ENCODE measurements around the gene MCCD1.
"Not testable (repeated sequence)": the region's sequence is repeated elsewhere in the genome, so short reads cannot be mapped to it uniquely, and the experiment has no call there.

The MCCD1 gene

GRCh38 chr6:31541658-31542521 lies 13.1 kb downstream of the MCCD1 start, which contains the start of gene DDX39B:
TSS of gene DDX39B (minus strand) at chr6:31542003. CDS start at chr6:31540532, 1,471 bp downstream.
- Histone ChIP-seq H3K4me1 (ENCODE audit: control insufficient read depth, insufficient read depth, low read length, poor library complexity, severe bottlenecking) (peaks cover 28% of the 10 kb centered on the region), H3K4me3 (ENCODE audit: insufficient read depth, low read depth, low read length, poor library complexity, severe bottlenecking) (peak within 1 kb of the TSS; percentile 61), H3K36me3 (ENCODE audit: control insufficient read depth, insufficient read depth, low read length) (peaks cover 30% of the 10 kb centered on the region), H3K27me3 (replicated peaks; ENCODE audit: control insufficient read depth, insufficient read depth, low read length, poor library complexity, severe bottlenecking) (no peaks in the 10 kb centered on the region), H3K9me3 (ENCODE audit: control insufficient read depth, low read length) (no peaks in the 10 kb centered on the region), H3K27ac (ENCODE audit: insufficient read depth, low read length, poor library complexity, severe bottlenecking) (peak within 1 kb of the TSS; percentile 93)
- DNase-seq: peak; percentile 87 to 92 (median 89)

GRCh38 chr6:31543639-31544038 lies 14.9 kb downstream of the MCCD1 start:
- Histone ChIP-seq H3K36me3 (ENCODE audit: control insufficient read depth, insufficient read depth, low read length) (peaks cover 15% of the 10 kb centered on the region), H3K27me3 (replicated peaks; ENCODE audit: control insufficient read depth, insufficient read depth, low read length, poor library complexity, severe bottlenecking) (no peaks in the 10 kb centered on the region), H3K4me1 (ENCODE audit: control insufficient read depth, insufficient read depth, low read length, poor library complexity, severe bottlenecking) (peaks cover 39% of the 10 kb centered on the region), H3K27ac (ENCODE audit: insufficient read depth, low read length, poor library complexity, severe bottlenecking) (no peak overlapping the region), H3K4me3 (ENCODE audit: insufficient read depth, low read depth, low read length, poor library complexity, severe bottlenecking) (no peak overlapping the region), H3K9me3 (ENCODE audit: control insufficient read depth, low read length) (no peaks in the 10 kb centered on the region)
- no peak for DNase-seq

- no peaks in the 10 kb centered on the region for H3K27me3 ChIP-seq (replicated peaks; ENCODE audit: control insufficient read depth, insufficient read depth, low read length, poor library complexity, severe bottlenecking)
- H3K4me3 ChIP-seq (ENCODE audit: insufficient read depth, low read depth, low read length, poor library complexity, severe bottlenecking): no peak overlapping the region
- peaks cover 4% of the 10 kb centered on the region for H3K36me3 ChIP-seq (ENCODE audit: control insufficient read depth, insufficient read depth, low read length)
- peaks cover 31% of the 10 kb centered on the region for H3K4me1 ChIP-seq (ENCODE audit: control insufficient read depth, insufficient read depth, low read length, poor library complexity, severe bottlenecking)
- no peaks in the 10 kb centered on the region for H3K9me3 ChIP-seq (ENCODE audit: control insufficient read depth, low read length)
- no peak for DNase-seq
- no peak overlapping the region for H3K27ac ChIP-seq (ENCODE audit: insufficient read depth, low read length, poor library complexity, severe bottlenecking)
Measured at GRCh38 chr6:31544676-31545075, 15.9 kb downstream of the MCCD1 start.

GRCh38 chr6:31545291-31545690 lies 16.5 kb downstream of the MCCD1 start:
- Histone ChIP-seq H3K4me3 (ENCODE audit: insufficient read depth, low read depth, low read length, poor library complexity, severe bottlenecking) (no peak overlapping the region), H3K9me3 (ENCODE audit: control insufficient read depth, low read length) (no peaks in the 10 kb centered on the region), H3K27me3 (replicated peaks; ENCODE audit: control insufficient read depth, insufficient read depth, low read length, poor library complexity, severe bottlenecking) (no peaks in the 10 kb centered on the region), H3K4me1 (ENCODE audit: control insufficient read depth, insufficient read depth, low read length, poor library complexity, severe bottlenecking) (peaks cover 25% of the 10 kb centered on the region), H3K27ac (ENCODE audit: insufficient read depth, low read length, poor library complexity, severe bottlenecking) (no peak overlapping the region), H3K36me3 (ENCODE audit: control insufficient read depth, insufficient read depth, low read length) (no peaks in the 10 kb centered on the region)
- DNase-seq: no peak

- H3K4me1 ChIP-seq (ENCODE audit: control insufficient read depth, insufficient read depth, low read length, poor library complexity, severe bottlenecking): peaks cover 20% of the 10 kb centered on the region
- no peaks in the 10 kb centered on the region for H3K9me3 ChIP-seq (ENCODE audit: control insufficient read depth, low read length)
- H3K27ac ChIP-seq (ENCODE audit: insufficient read depth, low read length, poor library complexity, severe bottlenecking): peak within 1 kb of the TSS; percentile 76
- H3K4me3 ChIP-seq (ENCODE audit: insufficient read depth, low read depth, low read length, poor library complexity, severe bottlenecking): peak within 1 kb of the TSS; percentile 15
- H3K27me3 ChIP-seq (replicated peaks; ENCODE audit: control insufficient read depth, insufficient read depth, low read length, poor library complexity, severe bottlenecking): no peaks in the 10 kb centered on the region
- H3K36me3 ChIP-seq (ENCODE audit: control insufficient read depth, insufficient read depth, low read length): no peaks in the 10 kb centered on the region
- peak; percentile 65 to 83 (median 78) for DNase-seq
Measured at GRCh38 chr6:31546339-31546957, 17.7 kb downstream of the MCCD1 start, which contains the start of gene ATP6V1G2. TSS of gene ATP6V1G2 (minus strand) at chr6:31546608. CDS start at chr6:31546559, 49 bp downstream.

GRCh38 chr6:31546958-31547726 lies 18.4 kb downstream of the MCCD1 start, which contains the start of gene NFKBIL1:
TSS of gene NFKBIL1 (plus strand) at chr6:31547608. CDS start at chr6:31547695, 87 bp downstream.
- H3K36me3 ChIP-seq (ENCODE audit: control insufficient read depth, insufficient read depth, low read length): no peaks in the 10 kb centered on the region
- no peaks in the 10 kb centered on the region for H3K9me3 ChIP-seq (ENCODE audit: control insufficient read depth, low read length)
- H3K4me3 ChIP-seq (ENCODE audit: insufficient read depth, low read depth, low read length, poor library complexity, severe bottlenecking): peak within 1 kb of the TSS; percentile 15
- peak; percentile 75 to 84 (median 83) for DNase-seq
- peak within 1 kb of the TSS; percentile 76 for H3K27ac ChIP-seq (ENCODE audit: insufficient read depth, low read length, poor library complexity, severe bottlenecking)
- H3K4me1 ChIP-seq (ENCODE audit: control insufficient read depth, insufficient read depth, low read length, poor library complexity, severe bottlenecking): peaks cover 20% of the 10 kb centered on the region
- H3K27me3 ChIP-seq (replicated peaks; ENCODE audit: control insufficient read depth, insufficient read depth, low read length, poor library complexity, severe bottlenecking): no peaks in the 10 kb centered on the region

- DNase-seq: no peak
- no peaks in the 10 kb centered on the region for H3K27me3 ChIP-seq (replicated peaks; ENCODE audit: control insufficient read depth, insufficient read depth, low read length, poor library complexity, severe bottlenecking)
- no peaks in the 10 kb centered on the region for H3K36me3 ChIP-seq (ENCODE audit: control insufficient read depth, insufficient read depth, low read length)
- no peak overlapping the region for H3K4me3 ChIP-seq (ENCODE audit: insufficient read depth, low read depth, low read length, poor library complexity, severe bottlenecking)
- H3K27ac ChIP-seq (ENCODE audit: insufficient read depth, low read length, poor library complexity, severe bottlenecking): peak overlapping the region; percentile 76
- no peaks in the 10 kb centered on the region for H3K9me3 ChIP-seq (ENCODE audit: control insufficient read depth, low read length)
- peaks cover 16% of the 10 kb centered on the region for H3K4me1 ChIP-seq (ENCODE audit: control insufficient read depth, insufficient read depth, low read length, poor library complexity, severe bottlenecking)
Measured at GRCh38 chr6:31547727-31548543, 19.2 kb downstream of the MCCD1 start.

GRCh38 chr6:31548544-31548873 lies 19.7 kb downstream of the MCCD1 start:
- Histone ChIP-seq H3K4me1 (ENCODE audit: control insufficient read depth, insufficient read depth, low read length, poor library complexity, severe bottlenecking) (peaks cover 16% of the 10 kb centered on the region), H3K4me3 (ENCODE audit: insufficient read depth, low read depth, low read length, poor library complexity, severe bottlenecking) (no peak overlapping the region), H3K9me3 (ENCODE audit: control insufficient read depth, low read length) (no peaks in the 10 kb centered on the region), H3K27ac (ENCODE audit: insufficient read depth, low read length, poor library complexity, severe bottlenecking) (peak overlapping the region; percentile 22), H3K27me3 (replicated peaks; ENCODE audit: control insufficient read depth, insufficient read depth, low read length, poor library complexity, severe bottlenecking) (no peaks in the 10 kb centered on the region), H3K36me3 (ENCODE audit: control insufficient read depth, insufficient read depth, low read length) (no peaks in the 10 kb centered on the region)
- DNase-seq: no peak

GRCh38 chr6:31551371-31551770 lies 22.6 kb downstream of the MCCD1 start:
- DNase-seq: peak; percentile 52 to 59 (median 57)
- not testable (repeated sequence) for H3K9me3 ChIP-seq (ENCODE audit: control insufficient read depth, low read length); H3K27ac ChIP-seq (ENCODE audit: insufficient read depth, low read length, poor library complexity, severe bottlenecking); H3K27me3 ChIP-seq (replicated peaks; ENCODE audit: control insufficient read depth, insufficient read depth, low read length, poor library complexity, severe bottlenecking); H3K36me3 ChIP-seq (ENCODE audit: control insufficient read depth, insufficient read depth, low read length); H3K4me3 ChIP-seq (ENCODE audit: insufficient read depth, low read depth, low read length, poor library complexity, severe bottlenecking)
- peaks cover 23% of the 10 kb centered on the region for H3K4me1 ChIP-seq (ENCODE audit: control insufficient read depth, insufficient read depth, low read length, poor library complexity, severe bottlenecking)
